H9 (cell line): ENCODE measurements around the gene SLC25A27. TPM values are rescaled to one million over a fixed set of nuclear protein-coding genes. Genes with fewer than 3 reads are reported as not detected.

Experiments
- DNase-seq: peaks from one replicate; pipeline ENCODE4 v3.0.0-alpha.2; 2017
- H2AFZ ChIP-seq: one replicate; pipeline ENCODE4 v1.6.1; 2013; ENCODE audit warnings: mild to moderate bottlenecking, low read length, control low read depth, moderate library complexity
- H2AK5ac ChIP-seq: 2 replicates; pipeline ENCODE4 v1.6.1; 2013; ENCODE audit warnings: low read length, control low read depth, mixed read lengths; ENCODE audit not compliant: insufficient read length
- H2BK120ac ChIP-seq: one replicate; pipeline ENCODE4 v1.6.1; 2013; ENCODE audit warnings: low read depth, mild to moderate bottlenecking, low read length, control low read depth, inconsistent platforms; ENCODE audit not compliant: poor library complexity, severe bottlenecking
- H2BK12ac ChIP-seq: 2 replicates; pipeline ENCODE4 v1.6.1; 2013; ENCODE audit warnings: low read length, control low read depth, mixed read lengths, low read depth; ENCODE audit not compliant: insufficient read length
- H2BK15ac ChIP-seq: 2 replicates; pipeline ENCODE4 v1.6.1; 2013; ENCODE audit warnings: low read depth, low read length, control low read depth
- H2BK20ac ChIP-seq: one replicate; pipeline ENCODE4 v1.6.1; 2013; ENCODE audit warnings: low read depth, mild to moderate bottlenecking, low read length, control low read depth, inconsistent platforms; ENCODE audit not compliant: poor library complexity, severe bottlenecking
- H2BK5ac ChIP-seq: 2 replicates; pipeline ENCODE4 v1.6.1; 2013; ENCODE audit warnings: low read length, control low read depth, mixed read lengths; ENCODE audit not compliant: insufficient read length
- H3K14ac ChIP-seq: 2 replicates; pipeline ENCODE4 v1.6.1; 2013; ENCODE audit warnings: low read length, control low read depth; ENCODE audit not compliant: insufficient read depth
- H3K18ac ChIP-seq: 2 replicates; pipeline ENCODE4 v1.6.1; 2013; ENCODE audit warnings: low read depth, mild to moderate bottlenecking, mixed read lengths, low read length, control low read depth; ENCODE audit not compliant: insufficient read length
- H3K23ac ChIP-seq: 2 replicates; pipeline ENCODE4 v1.6.1; 2013; ENCODE audit warnings: low read length, control low read depth, mixed read lengths, low read depth; ENCODE audit not compliant: insufficient read length
- H3K23me2 ChIP-seq: 2 replicates; pipeline ENCODE4 v1.6.1; 2013; ENCODE audit warnings: low read depth, mild to moderate bottlenecking, mixed read lengths, low read length, control low read depth; ENCODE audit not compliant: insufficient read length, poor library complexity, severe bottlenecking
- H3K27ac ChIP-seq: 2 replicates; pipeline ENCODE4 v1.5.1; 2013; ENCODE audit warnings: low read length, control low read depth, mixed read lengths, low read depth; ENCODE audit not compliant: insufficient read length
- H3K27me3 ChIP-seq: 2 replicates; pipeline ENCODE4 v1.6.1; 2013; ENCODE audit warnings: low read length, control low read depth, inconsistent platforms; ENCODE audit not compliant: insufficient read depth
- H3K4ac ChIP-seq: 2 replicates; pipeline ENCODE4 v1.6.1; 2013; ENCODE audit warnings: low read depth, mild to moderate bottlenecking, control low read depth, inconsistent platforms, low read length, moderate library complexity
- H3K4me1 ChIP-seq: 2 replicates; pipeline ENCODE4 v1.6.1; 2013; ENCODE audit warnings: low read length, control low read depth, inconsistent platforms; ENCODE audit not compliant: insufficient read depth
- H3K4me2 ChIP-seq: 2 replicates; pipeline ENCODE4 v1.6.1; 2013; ENCODE audit warnings: low read length, control low read depth, mixed read lengths; ENCODE audit not compliant: insufficient read length, insufficient read depth
- H3K56ac ChIP-seq: 2 replicates; pipeline ENCODE4 v1.6.1; 2013; ENCODE audit warnings: low read depth, mild to moderate bottlenecking, mixed read lengths, low read length, control low read depth; ENCODE audit not compliant: insufficient read length
- H3K79me1 ChIP-seq: 2 replicates; pipeline ENCODE4 v1.6.1; 2013; ENCODE audit warnings: low read depth, mild to moderate bottlenecking, moderate library complexity, low read length, control low read depth, inconsistent platforms; ENCODE audit not compliant: insufficient read depth, poor library complexity, severe bottlenecking
- H3K79me2 ChIP-seq: 2 replicates; pipeline ENCODE4 v1.6.1; 2013; ENCODE audit warnings: low read length, control low read depth, inconsistent platforms; ENCODE audit not compliant: insufficient read depth
- H3K9ac ChIP-seq: 2 replicates; pipeline ENCODE4 v1.6.1; 2013; ENCODE audit warnings: low read length, control low read depth, mixed read lengths; ENCODE audit not compliant: insufficient read length; ENCODE audit errors: extremely low read depth
- H3K9me3 ChIP-seq: one replicate; pipeline ENCODE4 v1.6.1; 2013; ENCODE audit warnings: low read depth, low read length, inconsistent platforms; ENCODE audit not compliant: control insufficient read depth
- H3T11ph ChIP-seq: one replicate; pipeline ENCODE4 v1.6.1; 2013; ENCODE audit warnings: mild to moderate bottlenecking, low read length, control low read depth, inconsistent platforms
- H4K20me1 ChIP-seq: one replicate; pipeline ENCODE4 v1.6.1; 2013; ENCODE audit not compliant: control insufficient read depth, insufficient read length, insufficient read depth
- H4K5ac ChIP-seq: 2 replicates; pipeline ENCODE4 v1.6.1; 2013; ENCODE audit warnings: low read depth, mild to moderate bottlenecking, mixed read lengths, low read length, control low read depth; ENCODE audit not compliant: insufficient read length
- H4K8ac ChIP-seq: replicated peaks from 2 replicates; pipeline ENCODE4 v1.6.1; 2013; ENCODE audit warnings: low read length, control low read depth, mixed read lengths, low read depth; ENCODE audit not compliant: insufficient read length
- H4K91ac ChIP-seq: 2 replicates; pipeline ENCODE4 v1.6.1; 2013; ENCODE audit warnings: low read depth, mild to moderate bottlenecking, moderate library complexity, mixed read lengths, low read length, control low read depth; ENCODE audit not compliant: insufficient read length
- H3K27ac Mint-ChIP-seq, 3 experiments: 2 replicates in 2 of 3; 3 replicates in 1 of 3; pipeline ENCODE4 v1.8.0; 2020 to 2021; ENCODE audit warnings: mixed read lengths in 3 of 3, mild to moderate bottlenecking in 1 of 3, moderate library complexity in 1 of 3
- H3K27me3 Mint-ChIP-seq: 2 replicates; pipeline ENCODE4 v1.8.0; 2021; ENCODE audit warnings: low read depth, mild to moderate bottlenecking, moderate library complexity, mixed read lengths
- H3K36me3 Mint-ChIP-seq, 3 experiments: 2 replicates in 2 of 3; 3 replicates in 1 of 3; pipeline ENCODE4 v1.8.0; 2020 to 2021; ENCODE audit warnings: low read depth in 3 of 3, mixed read lengths in 3 of 3; ENCODE audit not compliant: insufficient read depth in 1 of 3
- H3K4me1 Mint-ChIP-seq, 2 experiments: 2 replicates each; pipeline ENCODE4 v1.8.0; 2020; ENCODE audit warnings: mixed read lengths in 2 of 2
- H3K4me3 Mint-ChIP-seq, 2 experiments: 2 replicates in 1 of 2; 3 replicates in 1 of 2; pipeline ENCODE4 v1.8.0; 2020 to 2021; ENCODE audit warnings: mild to moderate bottlenecking in 2 of 2, mixed read lengths in 2 of 2, moderate library complexity in 1 of 2
- H3K9me3 Mint-ChIP-seq, 2 experiments: 2 replicates in 1 of 2; 3 replicates in 1 of 2; pipeline ENCODE4 v1.8.0; 2020; ENCODE audit warnings: mild to moderate bottlenecking in 2 of 2, mixed read lengths in 2 of 2, moderate library complexity in 1 of 2
- WGBS: extraction: QIAGEN DNeasy Blood & Tissue Kit; methylation state at CpG from one replicate; pipeline ENCODE4 v1.1.7; 2013; ENCODE audit warnings: missing lambda C conversion rate, low lambda C conversion rate, mixed read lengths; ENCODE audit not compliant: insufficient read length; ENCODE audit errors: extremely low coverage; 5-methylcytosine and 5-hydroxymethylcytosine counted together
- total RNA-seq: library from RNA; stranded (reverse); gene quantifications from 2 replicates; pipeline ENCODE4 v1.2.1, GENCODE V29; 2021
- TF ChIP-seq, protein P1 (sequence below): fragments of 200-600 bp; sonication (generic); conservative IDR thresholded peaks from 3 replicates; pipeline ENCODE4 v1.8.0; 2021; ENCODE audit warnings: antibody characterized with exemption, mild to moderate bottlenecking

SLC25A27 gene
- total RNA-seq, 1 experiment from 2014 or later, result 5.1 TPM

DNA sequence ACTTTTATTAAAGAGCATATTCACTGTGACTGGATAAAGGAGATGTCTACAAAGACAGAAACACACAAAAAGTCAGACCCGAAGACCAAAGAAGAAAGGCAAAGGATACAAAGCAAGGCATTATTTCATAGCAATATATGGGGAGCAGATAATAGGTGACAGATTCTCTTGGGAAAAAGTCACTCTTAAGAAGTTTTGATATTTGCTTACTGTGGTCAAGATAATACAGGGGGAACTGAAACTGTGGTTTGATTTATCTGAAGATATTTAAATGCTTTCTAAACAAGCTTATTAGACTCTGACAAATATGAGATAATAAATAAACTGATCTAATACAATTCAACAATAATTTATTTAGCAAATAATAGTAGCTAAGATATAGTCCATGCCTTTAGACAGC is 14.8 kb upstream of the SLC25A27 start:
- TF ChIP-seq, protein P1, sequence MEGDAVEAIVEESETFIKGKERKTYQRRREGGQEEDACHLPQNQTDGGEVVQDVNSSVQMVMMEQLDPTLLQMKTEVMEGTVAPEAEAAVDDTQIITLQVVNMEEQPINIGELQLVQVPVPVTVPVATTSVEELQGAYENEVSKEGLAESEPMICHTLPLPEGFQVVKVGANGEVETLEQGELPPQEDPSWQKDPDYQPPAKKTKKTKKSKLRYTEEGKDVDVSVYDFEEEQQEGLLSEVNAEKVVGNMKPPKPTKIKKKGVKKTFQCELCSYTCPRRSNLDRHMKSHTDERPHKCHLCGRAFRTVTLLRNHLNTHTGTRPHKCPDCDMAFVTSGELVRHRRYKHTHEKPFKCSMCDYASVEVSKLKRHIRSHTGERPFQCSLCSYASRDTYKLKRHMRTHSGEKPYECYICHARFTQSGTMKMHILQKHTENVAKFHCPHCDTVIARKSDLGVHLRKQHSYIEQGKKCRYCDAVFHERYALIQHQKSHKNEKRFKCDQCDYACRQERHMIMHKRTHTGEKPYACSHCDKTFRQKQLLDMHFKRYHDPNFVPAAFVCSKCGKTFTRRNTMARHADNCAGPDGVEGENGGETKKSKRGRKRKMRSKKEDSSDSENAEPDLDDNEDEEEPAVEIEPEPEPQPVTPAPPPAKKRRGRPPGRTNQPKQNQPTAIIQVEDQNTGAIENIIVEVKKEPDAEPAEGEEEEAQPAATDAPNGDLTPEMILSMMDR, result no peak
- H3K79me2 ChIP-seq, result no peaks in the 10 kb centered on the region
- H2BK12ac ChIP-seq, result no peak overlapping the region
- DNase-seq, result no peak
- H3K4me2 ChIP-seq, result no peak overlapping the region
- no peaks in the 10 kb centered on the region for H3K4me1 ChIP-seq
- no peak overlapping the region for H3K14ac ChIP-seq
- Mint-ChIP-seq H3K27me3 (no peaks in the 10 kb centered on the region), H3K4me1 (peaks cover 8 to 9% of the 10 kb centered on the region in 2 experiments; a peak in 3 of 4 replicates), H3K27ac (no peak overlapping the region), H3K36me3 (peaks cover 0 to 2% (median 0%) of the 10 kb centered on the region in 3 experiments; a peak in 2 of 7 replicates), H3K4me3 (no peak overlapping the region), H3K9me3 (no peaks in the 10 kb centered on the region)
- H3K23me2 ChIP-seq, result no peaks in the 10 kb centered on the region
- no peak overlapping the region for H2BK5ac ChIP-seq
- H3K18ac ChIP-seq, result no peak overlapping the region
- no peaks in the 10 kb centered on the region for H3K79me1 ChIP-seq
- H4K20me1 ChIP-seq, result no peaks in the 10 kb centered on the region
- no peak overlapping the region for H3K4ac ChIP-seq
- no peak overlapping the region for H2BK120ac ChIP-seq
- H3K27me3 ChIP-seq, result no peaks in the 10 kb centered on the region
- no peak overlapping the region for H2BK20ac ChIP-seq
- H4K8ac ChIP-seq, result no peak overlapping the region
- no peak overlapping the region for H3K9ac ChIP-seq
- H2AK5ac ChIP-seq, result no peak overlapping the region
- H4K5ac ChIP-seq, result no peak overlapping the region
- no peak overlapping the region for H3K56ac ChIP-seq
- no CpG with 5 or more reads among the region's 1 CpG for whole genome bisulfite sequencing
- H2BK15ac ChIP-seq, result no peak overlapping the region
- H3T11ph ChIP-seq, result no peak overlapping the region
- H4K91ac ChIP-seq, result no peak overlapping the region
- H3K9me3 ChIP-seq, result no peaks in the 10 kb centered on the region
- no peak overlapping the region for H3K23ac ChIP-seq
- H2AFZ ChIP-seq, result no peak overlapping the region
- H3K27ac ChIP-seq, result no peak overlapping the region
